ENCODE results near the gene KCNN3.

- TF ChIP-seq BRD4 (CRISPR knock-in tag; IDR thresholded peaks at IDR 0.05) (no peak), ZBTB49 (CRISPR knock-in tag; IDR thresholded peaks at IDR 0.05; ENCODE audit: borderline replicate concordance) (no peak), ZGPAT (CRISPR knock-in tag; IDR thresholded peaks at IDR 0.05) (no peak)
Measured at GRCh38 chr1:154871374-154871773, 1.3 kb upstream of the KCNN3 start.

All from HepG2 (cell line).